HFFc6 (cell line): ENCODE results near the gene COMP. TPM values are rescaled to one million over a fixed set of nuclear protein-coding genes. Genes with fewer than 3 reads are reported as not detected.
"Not testable (repeated sequence)": the region's sequence is repeated elsewhere in the genome, so short reads cannot be mapped to it uniquely, and the experiment has no call there.

Experiments
- DNase-seq: peaks from one replicate; pipeline ENCODE4 v3.0.0-alpha.2; 2018
- H3K27ac Mint-ChIP-seq: 2 replicates; pipeline ENCODE4 v1.8.0; 2020; ENCODE audit warnings: mild to moderate bottlenecking, mixed read lengths
- H3K27me3 Mint-ChIP-seq: 2 replicates; pipeline ENCODE4 v1.8.0; 2021; ENCODE audit warnings: mild to moderate bottlenecking, moderate library complexity, mixed read lengths; ENCODE audit not compliant: insufficient read depth
- H3K36me3 Mint-ChIP-seq: 2 replicates; pipeline ENCODE4 v1.8.0; 2021; ENCODE audit warnings: low read depth, mixed read lengths
- H3K4me1 Mint-ChIP-seq: 2 replicates; pipeline ENCODE4 v1.8.0; 2020; ENCODE audit warnings: low read depth, mixed read lengths
- H3K4me3 Mint-ChIP-seq: 2 replicates; pipeline ENCODE4 v1.8.0; 2020; ENCODE audit warnings: mild to moderate bottlenecking, moderate library complexity, mixed read lengths
- H3K9me3 Mint-ChIP-seq: 2 replicates; pipeline ENCODE4 v1.8.0; 2020; ENCODE audit warnings: mild to moderate bottlenecking, mixed read lengths
- CTCF ChIP-seq: fragments of 200-600 bp; sonication (generic); IDR thresholded peaks from 2 replicates; pipeline ENCODE4 v1.5.0; 2021; ENCODE audit warnings: antibody characterized with exemption, mild to moderate bottlenecking
- total RNA-seq, 6 experiments: library from RNA; stranded (reverse); fragmentation: NEBNext Ultra II Directional; extraction: Animal tissue kit (Norgen Biotek cat#: 25700); gene quantifications; 2 replicates in 1 of 6; 3 replicates in 5 of 6; pipeline ENCODE4 v1.2.3, GENCODE V29; 2021

COMP gene
- total RNA-seq, 6 experiments from 2014 or later, result 0.67 to 6.1 (median 0.98) TPM

- H3K27me3 Mint-ChIP-seq, result peaks cover 5% of the 10 kb centered on the region
Observed at GRCh38 chr19:18830488-18830887, 39.4 kb upstream of the COMP start.

GRCh38 chr19:18828786-18829185 is 37.7 kb upstream of the COMP start:
- no peak for TF ChIP-seq CTCF
- H3K4me1 Mint-ChIP-seq, result peaks cover 9% of the 10 kb centered on the region
- no peak overlapping the region for H3K27ac Mint-ChIP-seq
- H3K27me3 Mint-ChIP-seq, result peaks cover 5% of the 10 kb centered on the region
- peaks cover 18% of the 10 kb centered on the region for H3K9me3 Mint-ChIP-seq
- DNase-seq, result no peak
- H3K4me3 Mint-ChIP-seq, result no peak overlapping the region
- H3K36me3 Mint-ChIP-seq, result peaks cover 23% of the 10 kb centered on the region

More at GRCh38 chr19:18830488-18830887, 39.4 kb upstream of the COMP start:
- H3K9me3 Mint-ChIP-seq, result peaks cover 18% of the 10 kb centered on the region
- DNase-seq, result no peak
- H3K4me1 Mint-ChIP-seq, result peaks cover 24% of the 10 kb centered on the region
- TF ChIP-seq CTCF, result no peak
- H3K27ac Mint-ChIP-seq, result no peak overlapping the region
- H3K4me3 Mint-ChIP-seq, result no peak overlapping the region
- peaks cover 36% of the 10 kb centered on the region for H3K36me3 Mint-ChIP-seq

- H3K27me3 Mint-ChIP-seq, result peaks cover 5% of the 10 kb centered on the region
- TF ChIP-seq CTCF, result no peak
- H3K4me1 Mint-ChIP-seq, result no peaks in the 10 kb centered on the region
- H3K27ac Mint-ChIP-seq, result no peak overlapping the region
- no peak for DNase-seq
- no peaks in the 10 kb centered on the region for H3K9me3 Mint-ChIP-seq
- H3K4me3 Mint-ChIP-seq, result no peak overlapping the region
- no peaks in the 10 kb centered on the region for H3K36me3 Mint-ChIP-seq
Observed at GRCh38 chr19:18817574-18817973, 26.5 kb upstream of the COMP start.

GRCh38 chr19:18816645-18817044 is 25.5 kb upstream of the COMP start:
- DNase-seq, H3K4me3 Mint-ChIP-seq, H3K36me3 Mint-ChIP-seq, H3K27ac Mint-ChIP-seq, H3K4me1 Mint-ChIP-seq, H3K27me3 Mint-ChIP-seq, H3K9me3 Mint-ChIP-seq: not testable (repeated sequence)

- no peaks in the 10 kb centered on the region for H3K4me1 Mint-ChIP-seq
- no peak overlapping the region for H3K27ac Mint-ChIP-seq
- H3K27me3 Mint-ChIP-seq, result peaks cover 7% of the 10 kb centered on the region
- no peaks in the 10 kb centered on the region for H3K36me3 Mint-ChIP-seq
- no peak overlapping the region for H3K4me3 Mint-ChIP-seq
- H3K9me3 Mint-ChIP-seq, result no peaks in the 10 kb centered on the region
- TF ChIP-seq CTCF, result no peak
- DNase-seq, result no peak
Observed at GRCh38 chr19:18815673-18816072, 24.6 kb upstream of the COMP start.

- H3K27me3 Mint-ChIP-seq, result peaks cover 7% of the 10 kb centered on the region
- no peak for DNase-seq
- no peak overlapping the region for H3K4me3 Mint-ChIP-seq
- H3K9me3 Mint-ChIP-seq, result no peaks in the 10 kb centered on the region
- H3K27ac Mint-ChIP-seq, result no peak overlapping the region
- peaks cover 8% of the 10 kb centered on the region for H3K4me1 Mint-ChIP-seq
- no peaks in the 10 kb centered on the region for H3K36me3 Mint-ChIP-seq
- TF ChIP-seq CTCF, result no peak
Observed at GRCh38 chr19:18814063-18814462, 23.0 kb upstream of the COMP start.

GRCh38 chr19:18811638-18812037 is 20.5 kb upstream of the COMP start:
- not testable (repeated sequence) for H3K36me3 Mint-ChIP-seq, H3K27me3 Mint-ChIP-seq, H3K27ac Mint-ChIP-seq, H3K4me3 Mint-ChIP-seq, DNase-seq, H3K9me3 Mint-ChIP-seq
- peaks cover 12% of the 10 kb centered on the region for H3K4me1 Mint-ChIP-seq
